ENCODE results near the gene SYCP3.

DNA sequence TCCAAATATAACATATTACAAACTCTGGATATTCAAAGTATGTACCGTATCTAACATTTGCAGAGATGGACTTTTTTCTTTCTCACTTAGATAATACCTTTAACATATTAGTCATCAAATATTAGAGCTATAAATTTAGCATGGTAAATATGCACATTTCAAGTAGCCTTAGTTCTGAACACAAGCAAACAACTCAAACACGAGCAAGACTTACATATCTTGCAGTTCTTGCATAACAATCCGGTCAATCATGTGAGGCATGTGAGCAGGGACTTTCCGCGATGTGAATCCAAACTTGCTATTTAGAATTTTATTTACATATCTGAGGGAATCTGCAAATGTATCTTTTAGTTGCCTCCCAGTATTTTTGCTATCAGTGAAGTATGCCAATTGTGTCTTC lies 22.1 kb upstream of the SYCP3 start:
- no peak for TF ChIP-seq EZH2phosphoT487 (IDR thresholded peaks at IDR 0.05; ENCODE audit: insufficient read depth, low read depth)
- no peak for TF ChIP-seq EZH2 (IDR thresholded peaks at IDR 0.05; ENCODE audit: insufficient read depth, poor library complexity, severe bottlenecking)

All from GM23248 (cell line).